GM21447 (cell line): Measurements from ENCODE around the gene ALKBH5.

ENCODE experiments used
- ATAC-seq: cut with Tn5 transposase; IDR thresholded peaks from one replicate; pipeline ENCODE4 v1.9.1; 2021; ENCODE audit not compliant: unreplicated experiment

The ALKBH5 gene

DNA sequence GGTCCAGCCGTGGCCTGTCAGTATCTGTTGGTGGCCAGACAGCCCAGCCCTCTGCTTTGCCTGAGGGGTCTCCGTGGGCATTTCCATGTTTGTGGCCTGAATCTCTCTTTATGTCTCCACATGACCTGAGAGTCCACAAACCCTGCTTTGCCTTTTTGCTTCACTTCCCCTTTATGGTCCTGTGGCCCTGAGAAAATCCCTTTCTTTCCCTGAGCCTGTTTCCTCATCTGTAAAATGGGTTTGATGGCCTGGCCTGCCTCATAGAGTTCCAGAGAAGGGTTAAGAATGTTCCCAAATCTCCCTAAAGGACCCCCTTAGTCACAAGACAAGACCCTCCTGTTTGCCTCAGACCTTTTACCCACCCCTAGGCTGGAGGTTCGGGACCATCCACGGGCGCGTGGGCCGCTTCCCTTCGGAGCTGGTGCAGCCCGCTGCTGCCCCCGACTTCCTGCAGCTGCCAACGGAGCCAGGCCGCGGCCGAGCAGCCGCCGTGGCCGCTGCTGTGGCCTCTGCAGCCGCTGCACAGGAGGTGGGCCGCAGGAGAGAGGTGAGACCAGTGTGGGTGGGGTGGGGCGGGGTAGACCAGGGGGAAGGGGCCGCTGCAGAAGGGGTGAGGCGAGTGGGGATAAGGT, 26.2 kb upstream of the ALKBH5 start:
- no peak for ATAC-seq

DNA sequence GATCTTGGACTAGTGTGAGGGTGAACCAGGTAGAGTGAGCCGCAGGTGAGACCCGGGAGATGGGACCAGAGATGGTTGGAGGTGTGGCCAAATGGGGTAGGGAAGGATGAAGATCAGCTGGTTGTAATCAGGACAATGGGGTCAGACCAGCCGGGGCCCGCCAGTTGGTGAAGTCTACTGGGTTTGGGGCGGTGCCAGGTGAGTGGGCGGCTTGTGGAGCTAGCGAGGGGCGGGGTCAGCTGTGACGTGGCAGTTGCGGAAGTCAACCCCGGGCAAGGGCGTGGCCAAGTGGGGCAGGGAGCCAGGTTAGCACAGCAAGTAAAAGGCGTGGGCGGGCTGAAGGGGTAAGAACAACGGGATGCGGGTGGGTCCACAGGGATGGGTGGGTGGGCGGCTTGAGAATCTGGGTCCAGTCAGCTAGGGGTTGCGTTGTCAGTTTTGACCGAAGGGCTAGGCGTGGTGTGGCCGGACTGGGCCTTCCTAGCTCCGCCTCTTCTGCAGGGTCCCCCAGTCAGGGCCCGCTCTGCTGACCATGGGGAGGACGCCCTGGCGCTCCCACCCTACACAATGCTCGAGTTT, 25.5 kb upstream of the ALKBH5 start:
- peak; percentile 42 for ATAC-seq

DNA sequence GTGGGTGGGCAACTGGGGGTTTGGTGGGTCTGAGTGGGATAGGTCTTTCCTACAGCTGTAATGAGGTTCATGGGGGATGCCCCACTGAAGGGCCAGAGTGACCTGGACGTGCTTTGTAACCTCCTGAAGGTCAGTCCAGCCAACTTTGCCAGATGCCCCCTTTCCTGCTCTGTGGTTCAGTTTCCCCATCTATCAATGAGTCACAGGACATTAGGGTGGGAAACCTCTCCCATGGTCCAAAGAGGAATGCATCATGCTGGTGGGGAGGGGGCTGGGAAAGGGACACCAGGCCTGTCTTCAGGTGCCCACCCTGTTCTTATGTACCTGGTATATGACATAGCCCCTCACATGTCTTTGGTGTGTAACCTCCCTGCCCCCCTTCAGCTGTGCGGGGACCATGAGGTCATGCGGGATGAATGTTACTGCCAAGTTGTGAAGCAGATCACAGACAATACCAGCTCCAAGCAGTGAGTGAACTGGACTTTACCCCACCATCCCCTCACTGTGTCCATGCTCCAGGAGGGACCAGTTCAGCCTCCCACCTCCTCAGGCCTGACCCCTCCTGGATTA, 24.0 kb upstream of the ALKBH5 start:
- ATAC-seq = no peak

DNA sequence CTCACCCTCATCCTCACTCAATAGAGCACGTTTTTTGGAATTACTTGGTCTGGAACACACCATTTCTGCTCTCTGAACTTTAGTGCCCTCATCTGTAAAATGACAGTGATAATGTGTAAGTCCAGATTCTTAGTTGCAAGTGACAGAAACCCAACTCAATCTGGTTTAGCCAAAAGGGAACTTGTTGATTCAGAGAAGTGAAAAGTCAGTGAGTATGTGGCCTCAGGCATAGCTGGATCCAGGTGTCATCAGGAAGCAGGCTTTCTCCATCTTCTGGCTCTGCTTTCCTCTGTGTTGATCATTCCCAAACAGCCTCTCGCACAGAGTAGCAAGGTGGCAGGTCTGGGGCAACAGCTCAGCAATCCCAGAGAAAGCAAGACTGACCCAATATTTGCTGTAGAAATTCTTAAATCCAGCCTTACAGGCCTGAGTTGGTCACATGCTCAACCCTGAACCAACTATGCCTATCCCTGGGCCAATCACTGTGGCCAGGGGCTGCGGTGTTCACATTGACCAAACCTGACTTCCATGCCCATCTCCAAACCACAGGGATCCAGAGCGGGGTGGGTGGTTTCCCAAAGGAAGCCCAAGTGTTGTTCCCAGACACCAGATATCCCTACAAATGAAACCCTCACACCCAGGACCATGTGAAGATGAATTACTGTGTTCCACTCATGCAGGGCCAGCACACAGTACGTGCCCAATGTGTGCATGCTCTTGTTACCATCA, 23.3 kb upstream of the ALKBH5 start:
- no peak for ATAC-seq

DNA sequence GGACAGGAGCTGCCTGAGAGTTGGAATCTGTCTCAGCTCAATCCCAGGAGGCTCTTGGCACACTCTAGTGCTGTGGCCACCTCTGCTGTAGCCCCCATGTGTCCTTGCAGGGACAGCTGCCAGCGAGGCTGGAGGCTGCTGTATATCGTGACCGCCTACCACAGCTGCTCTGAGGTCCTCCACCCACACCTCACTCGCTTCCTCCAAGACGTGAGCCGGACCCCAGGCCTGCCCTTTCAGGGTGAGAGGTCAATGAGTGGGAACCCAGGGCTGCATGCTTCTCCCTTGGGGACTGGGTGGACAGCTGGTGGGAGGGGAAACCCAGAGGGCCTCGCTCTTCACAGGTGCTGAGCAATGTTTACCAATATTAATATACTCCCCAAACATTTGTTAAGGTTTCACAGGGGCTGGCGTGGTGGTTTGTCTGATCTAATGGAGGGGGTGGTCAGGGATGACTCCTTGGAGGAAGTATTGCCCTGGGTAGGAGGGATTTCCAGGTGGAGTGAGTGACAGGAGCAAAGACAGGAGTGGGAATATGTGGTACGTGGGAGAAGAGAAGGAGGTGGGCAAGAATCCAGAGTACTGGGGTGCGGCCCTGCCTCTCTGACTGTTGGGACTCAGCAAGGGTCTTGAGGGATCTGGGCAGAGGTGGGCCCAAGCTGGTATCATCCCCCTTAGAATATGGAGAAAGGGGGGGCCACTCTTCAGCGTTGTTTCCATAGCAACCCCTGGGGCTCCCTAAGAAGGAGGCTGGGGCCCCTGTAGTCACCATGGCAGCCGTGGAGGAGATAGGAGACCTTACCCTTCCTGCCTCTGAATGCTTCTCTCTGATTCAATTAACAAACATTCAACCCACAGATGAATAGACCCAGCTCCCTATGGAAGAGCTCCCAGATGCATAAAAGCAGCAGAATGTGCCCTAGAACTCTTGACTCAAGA, 22.2 kb upstream of the ALKBH5 start:
- ATAC-seq = peak; percentile 44

DNA sequence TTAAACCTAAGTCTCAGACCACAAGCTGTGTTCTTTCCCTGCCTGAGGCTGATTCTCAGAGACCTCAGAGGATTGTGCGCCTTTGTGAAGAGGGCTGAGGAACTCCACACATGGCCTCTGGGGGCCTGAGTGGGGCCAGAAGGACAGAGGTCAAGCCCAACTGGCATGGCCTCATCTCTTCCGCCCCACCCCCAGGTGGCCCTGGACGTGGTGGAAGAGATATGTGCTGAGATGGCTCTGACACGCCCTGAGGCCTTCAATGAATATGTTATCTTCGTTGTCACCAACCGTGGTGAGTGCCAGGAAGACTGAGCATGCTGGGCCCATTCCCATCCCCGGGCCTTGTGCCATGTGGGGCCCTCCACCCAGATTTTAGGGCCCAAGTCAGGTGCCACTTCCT, 20.1 kb upstream of the ALKBH5 start:
- ATAC-seq = no peak

DNA sequence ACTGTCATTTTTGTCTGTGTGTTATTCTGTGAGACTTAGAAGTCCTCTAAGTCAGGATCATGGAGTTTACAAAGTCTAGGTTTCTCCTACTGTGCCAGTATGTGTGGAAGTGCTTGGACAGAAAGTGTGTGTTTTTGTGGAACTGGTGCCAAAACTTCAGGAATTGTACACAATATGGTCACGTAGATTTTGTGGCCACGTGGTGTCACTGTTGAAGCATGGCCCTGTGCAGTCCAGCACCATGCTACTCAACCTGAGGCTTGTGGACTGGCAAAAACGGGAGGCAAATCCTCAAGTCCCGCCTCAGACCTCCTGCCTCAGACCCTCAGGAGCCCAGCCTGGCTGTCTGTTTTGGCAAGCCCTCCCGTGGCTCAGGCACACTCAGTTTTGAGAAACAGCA, 16.7 kb upstream of the ALKBH5 start:
- no peak for ATAC-seq

DNA sequence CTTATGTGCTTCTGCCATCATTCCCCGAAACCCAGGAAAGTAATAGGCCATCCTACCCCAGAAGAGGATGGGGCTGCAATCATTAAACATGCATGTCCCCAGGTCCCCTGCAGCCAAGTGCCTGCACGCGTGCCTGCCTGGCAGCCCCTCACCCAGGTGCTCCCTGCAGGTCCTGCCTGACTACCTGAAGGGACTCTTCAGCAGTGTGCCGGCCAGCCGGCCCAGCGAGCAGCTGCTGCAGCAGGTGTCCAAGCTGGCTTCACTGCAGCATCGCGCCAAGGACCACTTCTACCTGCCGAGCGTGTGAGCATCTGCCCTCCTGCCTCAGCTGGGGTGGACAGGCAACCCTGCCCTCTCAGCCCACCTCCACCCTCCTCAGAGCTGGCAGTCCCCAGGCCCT, 16.2 kb upstream of the ALKBH5 start:
- no peak for ATAC-seq

DNA sequence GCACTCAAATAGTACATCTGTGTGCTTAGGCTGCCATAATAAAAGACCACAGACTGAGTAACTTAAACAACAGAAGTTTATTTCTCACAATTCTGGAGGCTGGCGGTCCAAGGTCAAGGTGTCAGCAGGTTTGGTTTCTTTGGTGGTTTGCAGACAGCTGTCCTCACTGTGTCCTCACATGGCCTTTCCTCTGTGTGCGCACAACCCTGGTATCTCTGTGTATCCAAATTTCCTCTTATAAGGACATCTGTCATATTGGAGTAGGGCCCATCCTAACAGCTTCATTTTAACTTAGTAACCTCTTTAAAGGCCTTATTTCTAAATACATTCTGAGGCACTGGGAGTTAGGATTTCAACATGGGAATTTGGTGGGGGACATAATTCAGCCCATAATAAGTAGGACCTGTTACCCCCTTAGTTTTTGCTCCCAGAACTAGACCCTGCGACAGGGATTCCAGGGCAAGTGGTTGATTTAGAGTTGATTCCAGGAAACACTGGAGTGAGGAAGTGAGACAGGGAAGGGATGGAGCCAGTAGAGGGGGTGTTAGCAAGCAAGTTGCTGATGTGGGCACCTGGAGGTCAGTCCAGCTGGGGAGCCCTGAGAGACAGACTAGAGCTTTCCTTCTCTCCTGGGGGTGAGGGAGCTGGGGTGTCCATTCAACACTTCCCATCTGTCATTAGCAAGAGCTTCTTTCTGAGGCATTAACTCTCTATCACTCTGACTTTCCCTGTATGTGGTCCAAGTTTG, 10.9 kb upstream of the ALKBH5 start:
- ATAC-seq = no peak

DNA sequence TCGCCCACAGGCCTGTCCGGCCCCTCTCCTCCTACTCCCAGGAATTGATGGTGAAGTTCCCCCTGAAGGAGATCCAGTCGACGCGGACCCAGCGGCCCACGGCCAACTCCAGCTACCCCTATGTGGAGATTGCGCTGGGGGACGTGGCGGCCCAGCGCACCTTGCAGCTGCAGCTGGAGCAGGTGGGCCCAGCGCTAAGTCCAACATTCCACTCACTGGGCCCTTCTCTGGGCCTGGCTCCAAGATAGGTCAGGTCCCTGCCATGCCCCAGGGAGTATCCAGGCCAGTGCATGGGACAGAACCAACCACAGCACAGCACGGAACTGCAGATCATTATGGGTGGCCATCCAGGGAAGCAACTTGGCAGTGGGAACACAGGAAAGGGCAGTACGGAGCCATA, 9.9 kb upstream of the ALKBH5 start:
- no peak for ATAC-seq

DNA sequence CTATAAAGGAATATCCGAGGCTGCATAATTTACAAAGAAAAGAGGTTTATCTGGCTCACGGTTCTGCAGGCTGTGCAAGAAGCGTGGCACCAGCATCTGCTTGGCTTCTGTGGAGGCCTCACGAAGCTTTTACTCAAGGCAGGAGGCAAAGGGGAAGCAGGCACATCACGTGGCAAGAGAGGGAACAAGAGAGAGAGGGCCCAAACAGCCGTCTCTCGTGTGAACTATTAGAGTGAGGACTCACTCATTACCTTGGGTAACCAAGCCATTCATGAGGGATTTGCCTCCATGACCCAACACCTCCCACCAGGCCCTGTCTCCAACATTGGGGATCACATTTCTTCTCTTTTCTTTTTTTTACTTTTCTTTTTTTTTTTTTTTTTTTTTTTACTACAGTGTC, 7.5 kb upstream of the ALKBH5 start:
- no peak for ATAC-seq

DNA sequence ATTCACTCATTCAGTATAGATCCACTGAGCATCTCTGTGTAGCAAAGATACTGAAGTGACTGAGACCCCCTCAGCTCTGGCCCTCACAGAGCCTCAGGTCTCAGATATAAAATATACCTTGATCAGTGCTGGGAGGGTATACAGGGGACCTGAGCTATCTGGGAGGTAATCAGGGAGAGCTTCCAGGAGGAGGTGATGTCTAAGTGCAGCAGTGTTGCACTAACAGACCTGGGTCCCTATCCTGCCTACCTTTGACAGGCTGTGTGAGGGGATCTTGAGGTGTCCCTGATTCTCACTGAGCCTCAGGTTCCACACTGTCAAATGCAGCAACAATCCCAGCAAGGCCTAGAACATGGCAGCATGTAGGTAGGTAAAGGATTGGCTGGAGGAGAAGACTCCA, 6.5 kb upstream of the ALKBH5 start:
- ATAC-seq = no peak

DNA sequence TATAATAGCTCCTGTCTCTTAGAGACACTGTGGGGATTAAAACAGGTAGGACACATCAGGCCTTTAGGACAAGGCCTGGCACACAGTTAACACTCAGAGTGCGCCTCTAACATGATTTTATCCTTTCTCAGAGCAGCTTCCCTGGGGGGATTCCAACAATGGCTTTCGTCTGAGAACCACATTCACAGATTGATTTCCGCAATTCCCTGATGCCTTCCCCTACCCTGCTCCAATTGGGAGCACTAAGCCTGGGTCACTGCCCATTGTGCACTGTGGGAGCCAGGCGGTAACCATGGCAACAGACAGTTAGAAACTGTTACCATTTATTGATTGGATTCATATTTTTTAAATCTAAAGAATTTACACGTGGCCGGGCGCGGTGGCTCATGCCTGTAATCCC, 5.9 kb upstream of the ALKBH5 start:
- ATAC-seq = no peak

DNA sequence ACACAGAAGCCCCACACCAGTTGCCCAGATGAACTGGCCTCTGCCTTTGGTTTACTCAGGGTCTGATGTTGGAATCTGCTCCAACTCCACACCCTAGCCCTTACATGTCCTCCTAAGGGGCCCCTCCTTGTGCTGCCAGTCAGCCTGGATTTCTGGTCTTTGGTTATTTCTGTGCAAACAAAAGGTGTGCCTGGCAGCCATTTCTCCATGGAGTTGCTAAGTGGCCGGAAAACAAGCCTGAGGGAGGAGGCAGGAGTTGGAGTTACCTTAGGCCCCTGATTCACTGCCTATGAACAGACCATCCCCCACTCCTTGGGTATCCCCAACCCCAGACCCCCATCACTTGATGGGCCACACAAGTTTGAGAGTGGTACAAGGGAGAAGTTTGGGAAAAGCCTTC, 4.4 kb upstream of the ALKBH5 start:
- ATAC-seq = no peak

DNA sequence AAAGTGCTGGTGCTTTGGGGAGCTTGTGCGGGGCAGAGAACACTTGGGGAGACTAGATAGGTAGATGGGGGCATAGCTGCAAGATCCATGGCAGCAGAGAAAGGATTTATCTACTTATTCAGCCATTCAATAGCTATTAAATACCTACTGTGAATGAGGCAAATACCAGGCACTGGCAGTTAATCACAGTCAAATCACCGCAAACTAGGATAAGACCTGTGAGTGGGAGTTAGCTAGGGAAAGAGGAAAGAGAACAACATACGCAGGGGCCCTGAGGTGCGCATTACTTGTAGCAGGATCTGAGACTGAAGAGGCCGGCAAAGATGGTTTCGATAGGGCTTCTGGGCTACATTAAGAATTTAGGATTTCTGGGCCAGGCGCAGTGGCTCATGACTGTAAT, 3.8 kb upstream of the ALKBH5 start:
- ATAC-seq = no peak

DNA sequence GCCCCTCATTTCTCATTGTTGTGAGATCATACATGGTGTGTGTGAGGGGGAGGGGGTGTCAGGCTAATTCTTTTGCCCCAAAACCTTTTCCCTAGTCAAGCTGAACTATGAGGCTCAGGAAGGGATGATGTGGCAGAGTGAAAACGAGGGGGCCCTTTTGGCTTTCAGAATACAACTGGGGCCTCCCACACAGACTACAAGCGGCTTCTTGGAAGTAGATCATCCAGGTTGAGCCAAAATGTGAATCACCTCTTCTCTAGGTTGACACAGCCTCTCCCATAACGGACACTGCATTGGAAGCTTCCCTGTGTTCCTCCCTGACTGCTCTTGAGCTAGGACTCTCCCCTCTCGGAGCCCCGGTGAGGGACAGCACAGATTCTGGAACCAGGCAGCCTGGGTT, 2.3 kb upstream of the ALKBH5 start:
- no peak for ATAC-seq

DNA sequence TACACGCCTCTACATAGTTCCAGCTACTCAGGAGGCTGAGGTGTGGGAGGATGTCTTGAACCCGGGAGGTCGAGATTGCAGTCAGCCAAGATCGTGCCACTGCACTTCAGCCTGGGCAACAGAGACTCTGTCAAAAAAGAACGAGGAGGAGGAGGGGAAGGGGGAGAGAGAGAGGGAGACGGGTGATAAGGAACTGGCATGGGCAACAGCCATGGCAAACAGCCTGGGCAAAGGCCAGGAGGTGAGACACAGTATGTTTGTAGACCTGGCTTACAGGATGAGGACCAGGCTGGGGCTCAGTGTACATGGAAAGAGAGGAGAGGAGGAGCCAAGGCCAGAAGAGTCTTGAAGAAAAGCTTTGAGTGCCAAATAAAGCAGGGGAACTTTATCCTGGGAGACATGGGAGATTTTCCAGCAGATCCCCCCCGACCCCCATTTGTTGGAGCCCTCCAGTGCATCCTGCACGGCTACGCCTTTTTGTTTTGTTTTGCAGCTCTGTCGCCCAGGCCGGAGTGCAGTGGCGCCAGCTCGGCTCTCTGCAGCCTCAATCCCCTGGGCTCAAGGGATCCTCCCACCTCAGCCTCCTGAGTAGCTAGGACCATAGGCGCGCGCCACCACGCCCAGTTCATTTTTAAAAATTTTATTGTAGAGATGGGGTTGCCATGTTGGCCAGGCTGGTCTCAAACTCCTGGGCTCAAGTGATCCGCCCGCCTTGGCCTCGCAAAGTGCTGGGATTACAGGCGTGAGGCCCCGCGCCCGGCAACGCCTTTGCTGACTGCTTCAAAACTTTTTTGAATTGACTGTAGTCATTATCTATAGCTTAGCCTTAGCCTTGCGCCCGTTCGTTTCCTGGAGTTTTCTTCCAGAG, 1.3 kb upstream of the ALKBH5 start:
- ATAC-seq = no peak

DNA sequence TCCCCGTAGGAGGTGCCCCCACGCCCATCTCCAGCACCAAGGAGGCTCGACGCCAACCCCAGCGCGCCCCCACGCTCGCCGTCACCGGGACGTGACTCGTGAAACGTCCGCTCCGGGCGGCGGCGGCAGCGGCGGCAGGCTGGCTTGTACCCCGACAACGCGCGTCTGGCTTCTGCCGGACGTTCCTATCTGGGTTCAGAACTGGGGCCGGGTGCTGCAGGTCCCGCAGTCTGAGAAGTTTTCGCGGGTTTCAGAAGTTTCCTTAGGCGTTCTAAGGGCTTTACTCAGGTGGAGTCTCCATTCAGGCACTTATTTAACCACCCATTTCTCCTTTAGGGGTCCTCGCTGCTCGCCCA, 672 bp upstream of the ALKBH5 start:
- peak; percentile 38 for ATAC-seq

DNA sequence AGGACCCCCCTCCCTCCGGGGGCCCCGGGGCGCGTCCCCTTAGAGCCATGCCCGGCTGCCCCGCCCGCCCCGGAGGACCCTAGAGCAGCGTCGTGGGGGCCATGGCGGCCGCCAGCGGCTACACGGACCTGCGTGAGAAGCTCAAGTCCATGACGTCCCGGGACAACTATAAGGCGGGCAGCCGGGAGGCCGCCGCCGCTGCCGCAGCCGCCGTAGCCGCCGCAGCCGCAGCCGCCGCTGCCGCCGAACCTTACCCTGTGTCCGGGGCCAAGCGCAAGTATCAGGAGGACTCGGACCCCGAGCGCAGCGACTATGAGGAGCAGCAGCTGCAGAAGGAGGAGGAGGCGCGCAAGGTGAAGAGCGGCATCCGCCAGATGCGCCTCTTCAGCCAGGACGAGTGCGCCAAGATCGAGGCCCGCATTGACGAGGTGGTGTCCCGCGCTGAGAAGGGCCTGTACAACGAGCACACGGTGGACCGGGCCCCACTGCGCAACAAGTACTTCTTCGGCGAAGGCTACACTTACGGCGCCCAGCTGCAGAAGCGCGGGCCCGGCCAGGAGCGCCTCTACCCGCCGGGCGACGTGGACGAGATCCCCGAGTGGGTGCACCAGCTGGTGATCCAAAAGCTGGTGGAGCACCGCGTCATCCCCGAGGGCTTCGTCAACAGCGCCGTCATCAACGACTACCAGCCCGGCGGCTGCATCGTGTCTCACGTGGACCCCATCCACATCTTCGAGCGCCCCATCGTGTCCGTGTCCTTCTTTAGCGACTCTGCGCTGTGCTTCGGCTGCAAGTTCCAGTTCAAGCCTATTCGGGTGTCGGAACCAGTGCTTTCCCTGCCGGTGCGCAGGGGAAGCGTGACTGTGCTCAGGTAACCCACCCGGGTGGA, 759 bp downstream of the ALKBH5 start:
- ATAC-seq = peak; percentile 10
